Activated CD4-positive, CD25-positive, alpha-beta regulatory T cell (primary cell): ENCODE data around the gene TBCCD1.

Source experiments
- DNase-seq, 4 experiments: peaks; one replicate each; lab custom pipeline; 2025; lab: John Stamatoyannopoulos, UW

TBCCD1 gene, protein sequence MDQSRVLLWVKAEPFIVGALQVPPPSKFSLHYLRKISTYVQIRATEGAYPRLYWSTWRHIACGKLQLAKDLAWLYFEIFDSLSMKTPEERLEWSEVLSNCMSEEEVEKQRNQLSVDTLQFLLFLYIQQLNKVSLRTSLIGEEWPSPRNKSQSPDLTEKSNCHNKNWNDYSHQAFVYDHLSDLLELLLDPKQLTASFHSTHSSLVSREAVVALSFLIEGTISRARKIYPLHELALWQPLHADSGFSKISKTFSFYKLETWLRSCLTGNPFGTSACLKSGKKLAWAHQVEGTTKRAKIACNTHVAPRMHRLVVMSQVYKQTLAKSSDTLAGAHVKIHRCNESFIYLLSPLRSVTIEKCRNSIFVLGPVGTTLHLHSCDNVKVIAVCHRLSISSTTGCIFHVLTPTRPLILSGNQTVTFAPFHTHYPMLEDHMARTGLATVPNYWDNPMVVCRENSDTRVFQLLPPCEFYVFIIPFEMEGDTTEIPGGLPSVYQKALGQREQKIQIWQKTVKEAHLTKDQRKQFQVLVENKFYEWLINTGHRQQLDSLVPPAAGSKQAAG

DNA sequence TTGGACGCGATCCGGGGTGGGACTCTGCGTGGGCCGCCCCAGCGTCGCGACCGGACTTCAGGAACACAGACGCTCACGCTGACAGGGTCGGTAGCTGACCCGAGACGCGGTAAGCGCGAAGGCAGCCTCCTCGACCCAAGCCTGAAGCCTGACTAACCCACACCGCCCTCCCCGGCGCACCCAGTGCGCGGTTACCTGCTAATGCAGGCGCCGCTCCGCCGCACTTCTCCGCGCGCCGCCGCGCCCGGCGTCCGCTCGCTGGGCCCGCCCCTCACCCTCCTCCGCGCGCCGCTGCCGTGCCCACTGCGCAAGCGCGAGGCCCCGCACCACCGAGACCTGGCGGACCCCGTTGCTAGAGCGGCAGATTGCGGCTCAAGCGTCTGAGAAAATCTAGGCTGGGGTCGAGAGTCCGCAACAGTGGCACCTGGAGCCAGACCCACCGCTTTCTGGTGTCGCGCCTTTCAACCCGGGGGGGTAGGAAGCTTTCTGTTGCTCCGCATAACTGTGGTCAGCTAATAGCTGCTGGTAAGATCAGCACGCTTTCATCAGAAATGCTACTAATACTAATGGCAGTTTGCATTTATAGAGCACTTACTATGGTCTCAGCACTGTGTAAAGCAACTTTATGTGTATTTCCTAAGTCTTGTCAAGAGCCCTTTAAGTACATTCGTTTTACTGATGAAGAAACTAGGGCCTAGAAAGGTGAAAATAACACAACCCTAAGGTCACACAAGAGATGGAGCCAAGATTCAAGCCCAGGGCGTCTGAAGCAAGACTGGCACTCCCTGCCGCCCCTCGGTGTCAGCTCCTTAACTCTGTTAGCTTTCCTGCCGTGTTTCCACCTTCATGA lies at the start of gene TBCCD1:
TSS of gene TBCCD1 (minus strand) at position 268 of the 850 bp plus-strand sequence. CDS start 3,010 bp downstream, outside the sequence.
- peak; percentile 89 to 96 (median 90) for DNase-seq

DNA sequence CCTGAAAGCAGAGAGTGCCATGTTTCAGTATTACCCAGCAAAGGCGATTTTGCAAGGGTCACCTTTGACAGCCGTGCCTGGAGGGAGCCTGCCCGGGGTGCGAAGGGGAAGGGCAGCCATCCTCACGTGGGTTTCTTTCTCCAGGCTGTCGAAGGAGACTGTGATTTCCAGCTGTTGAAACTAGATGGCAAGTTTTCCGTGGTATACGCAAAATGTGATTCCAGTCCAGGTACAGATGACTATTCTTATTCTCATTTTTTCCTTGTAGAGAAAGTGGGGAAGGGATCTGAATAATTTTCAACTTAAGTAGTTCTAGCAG lies 49.1 kb upstream of the TBCCD1 start:
- DNase-seq = no peak

DNA sequence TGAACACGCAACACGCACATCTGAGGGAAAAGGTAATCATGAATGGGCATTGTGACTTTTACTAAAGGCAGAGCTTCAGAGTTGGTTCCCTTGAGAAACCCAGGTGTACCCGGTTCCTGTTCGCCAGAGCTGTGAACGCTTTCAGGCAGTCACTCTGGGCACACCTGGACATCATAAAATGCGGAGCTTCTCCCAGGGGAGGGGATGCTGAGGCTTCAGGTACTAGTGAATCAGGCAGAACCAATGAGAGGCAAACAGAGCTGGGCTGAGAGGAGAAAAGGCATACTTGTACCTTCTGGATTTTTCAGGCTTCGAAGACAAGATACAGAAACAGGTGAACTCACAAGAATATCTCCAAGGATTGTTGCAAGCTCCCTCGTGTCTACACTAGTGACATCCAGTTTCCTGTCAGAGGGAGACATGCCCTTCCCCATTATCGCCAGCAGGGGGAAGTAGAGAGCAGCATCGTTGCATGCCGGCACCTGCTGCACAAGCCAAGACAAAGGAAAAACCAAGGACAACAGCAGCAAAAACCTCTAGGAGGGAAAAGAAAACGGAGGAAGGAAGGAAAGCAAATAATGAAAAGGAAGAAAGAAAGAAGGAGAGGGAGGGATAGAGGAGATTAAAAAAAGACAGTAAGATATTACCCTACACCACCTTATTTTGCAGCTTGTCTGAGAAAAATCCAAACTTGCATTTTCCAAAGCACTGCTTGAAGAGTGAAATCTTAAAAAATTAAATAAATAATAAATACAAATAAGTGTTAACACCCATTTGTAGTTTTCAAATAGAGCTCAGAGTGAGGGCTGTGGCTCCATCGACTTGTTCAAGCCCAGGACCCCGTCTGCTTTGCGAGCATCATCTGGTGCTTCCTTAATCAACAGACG lies 47.7 kb upstream of the TBCCD1 start:
- peak; percentile 37 to 63 (median 42) for DNase-seq

DNA sequence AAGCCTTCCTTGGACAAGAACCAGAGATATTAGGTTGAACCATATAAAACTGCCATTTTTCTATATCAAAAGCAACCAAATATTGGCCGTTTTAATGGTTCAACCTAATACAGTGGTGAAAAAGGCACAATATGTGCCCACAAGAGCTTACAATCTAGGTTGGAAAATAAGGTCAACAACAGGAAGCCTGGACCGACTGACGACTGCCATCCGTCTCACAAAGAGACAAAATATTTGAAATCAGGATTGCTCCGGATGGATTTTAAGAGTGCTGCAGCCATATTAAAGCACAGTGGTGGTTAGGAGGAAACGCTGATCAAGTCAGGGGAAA lies 47.1 kb upstream of the TBCCD1 start:
- DNase-seq = no peak

DNA sequence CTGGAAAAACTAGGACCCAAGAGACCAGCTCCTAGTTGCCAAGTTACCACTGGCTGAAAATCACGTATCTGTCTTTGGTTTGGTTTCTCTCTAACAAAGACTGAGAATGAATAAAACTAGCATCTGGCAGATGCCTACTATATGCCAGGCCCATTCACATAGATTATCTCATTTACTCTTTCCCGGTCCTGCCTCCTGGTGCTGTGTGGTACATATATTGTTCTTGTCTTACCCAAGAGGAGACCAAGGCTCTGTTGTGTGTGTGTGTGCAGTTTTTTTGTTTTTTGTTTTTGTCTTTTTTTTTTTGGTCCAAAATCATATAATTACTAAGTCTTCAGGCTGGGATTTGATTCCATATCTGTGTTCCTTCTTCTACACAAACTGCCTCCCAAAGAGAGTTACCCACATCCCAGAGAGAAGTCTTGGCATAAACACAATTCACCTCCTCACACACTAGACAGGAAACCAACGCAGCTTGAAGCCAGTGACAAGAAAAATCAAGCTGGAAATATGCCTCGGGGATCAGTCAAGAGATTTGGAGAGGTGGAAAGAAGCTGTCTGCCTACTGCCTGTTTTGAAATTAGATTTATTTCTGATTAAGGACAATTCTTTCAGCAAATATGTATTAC lies 46.6 kb upstream of the TBCCD1 start:
- no peak for DNase-seq

DNA sequence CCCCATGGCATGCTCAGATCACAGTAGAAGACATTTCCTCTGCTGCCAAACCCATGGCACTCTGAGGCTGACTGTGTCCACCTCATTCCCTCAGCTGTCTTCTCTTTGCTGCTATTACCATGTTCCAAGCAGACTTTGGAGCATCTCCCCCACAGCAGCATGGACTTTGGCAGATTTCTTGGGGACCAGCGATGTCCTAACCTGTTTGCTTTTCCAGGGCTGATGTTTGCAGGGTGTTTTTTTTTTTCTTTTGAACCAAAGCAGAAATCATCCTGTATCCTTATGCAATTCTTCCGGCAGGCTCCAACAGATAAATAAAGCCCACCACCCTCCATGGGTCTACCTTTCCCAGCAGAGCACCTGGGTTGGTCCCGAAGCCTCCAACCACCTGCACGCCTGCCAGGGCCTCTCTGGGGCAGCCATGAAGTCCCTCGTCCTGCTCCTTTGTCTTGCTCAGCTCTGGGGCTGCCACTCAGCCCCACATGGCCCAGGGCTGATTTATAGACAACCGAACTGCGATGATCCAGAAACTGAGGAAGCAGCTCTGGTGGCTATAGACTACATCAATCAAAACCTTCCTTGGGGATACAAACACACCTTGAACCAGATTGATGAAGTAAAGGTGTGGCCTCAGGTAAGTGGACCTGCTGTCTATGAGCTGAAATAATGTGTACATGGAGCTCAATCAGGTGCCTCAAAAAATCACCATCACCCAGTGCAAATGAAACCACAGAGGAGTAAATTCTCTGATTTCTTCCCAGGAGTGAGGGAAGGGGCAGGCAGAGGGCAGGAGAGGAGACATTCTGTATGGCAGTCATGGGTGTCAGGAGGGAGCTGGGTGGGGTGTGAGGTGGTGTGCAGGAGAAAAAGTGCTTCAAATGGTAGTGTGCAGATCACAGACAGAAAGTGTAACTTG lies 45.8 kb upstream of the TBCCD1 start, which contains the start of gene AHSG:
TSS of gene AHSG (plus strand) at position 340 of the 916 bp plus-strand sequence. CDS start at position 422, 82 bp downstream.
- DNase-seq = no peak

DNA sequence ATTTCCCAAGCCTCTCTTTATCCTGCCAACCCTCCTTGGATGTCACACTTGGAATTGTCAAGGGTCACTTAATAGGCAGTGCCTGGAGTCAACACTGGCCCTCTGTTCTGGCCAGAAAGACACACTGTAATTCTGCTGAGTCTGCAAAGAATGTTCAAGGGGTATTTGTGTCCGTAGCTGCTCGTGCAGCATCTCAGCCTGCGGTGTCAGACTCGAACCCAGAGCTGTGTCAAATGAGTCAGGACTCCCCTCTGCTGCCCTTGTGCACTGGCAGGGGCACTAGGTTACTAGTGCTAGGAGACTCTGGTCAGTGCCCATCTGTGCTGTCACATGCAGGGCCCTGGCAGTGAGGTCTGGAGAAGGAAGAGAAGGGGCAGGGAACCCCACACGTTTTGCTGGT lies 44.9 kb upstream of the TBCCD1 start:
- DNase-seq = no peak

DNA sequence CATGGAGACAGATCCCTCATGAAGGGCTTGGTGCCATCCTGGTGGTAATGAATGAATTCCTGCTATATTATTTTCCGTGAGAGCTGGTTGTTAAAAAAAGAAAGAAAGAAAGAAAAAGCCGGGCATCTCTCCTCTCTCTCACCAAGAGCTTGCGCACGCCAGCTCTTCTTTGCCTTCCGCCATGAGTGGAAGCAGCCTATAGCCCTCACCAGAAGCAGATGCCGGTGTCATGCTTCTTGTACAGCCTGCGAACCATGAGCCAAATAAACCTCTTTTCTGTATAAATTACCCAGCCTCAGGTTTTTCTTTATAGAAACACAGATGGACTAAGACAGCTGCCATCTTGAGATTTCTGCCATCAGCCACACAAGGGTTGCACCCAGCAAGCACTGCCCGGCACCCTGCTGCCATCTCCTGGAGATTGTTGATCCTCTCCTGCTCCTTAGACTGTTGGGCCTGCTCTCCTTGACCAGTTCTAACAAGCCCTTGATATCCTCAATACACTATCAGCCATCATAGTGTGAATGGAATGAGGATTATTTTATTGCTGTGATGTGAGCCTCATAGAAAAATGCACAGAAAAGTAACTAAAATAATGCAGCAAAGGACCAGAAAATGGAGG lies 42.2 kb upstream of the TBCCD1 start:
- no peak for DNase-seq

DNA sequence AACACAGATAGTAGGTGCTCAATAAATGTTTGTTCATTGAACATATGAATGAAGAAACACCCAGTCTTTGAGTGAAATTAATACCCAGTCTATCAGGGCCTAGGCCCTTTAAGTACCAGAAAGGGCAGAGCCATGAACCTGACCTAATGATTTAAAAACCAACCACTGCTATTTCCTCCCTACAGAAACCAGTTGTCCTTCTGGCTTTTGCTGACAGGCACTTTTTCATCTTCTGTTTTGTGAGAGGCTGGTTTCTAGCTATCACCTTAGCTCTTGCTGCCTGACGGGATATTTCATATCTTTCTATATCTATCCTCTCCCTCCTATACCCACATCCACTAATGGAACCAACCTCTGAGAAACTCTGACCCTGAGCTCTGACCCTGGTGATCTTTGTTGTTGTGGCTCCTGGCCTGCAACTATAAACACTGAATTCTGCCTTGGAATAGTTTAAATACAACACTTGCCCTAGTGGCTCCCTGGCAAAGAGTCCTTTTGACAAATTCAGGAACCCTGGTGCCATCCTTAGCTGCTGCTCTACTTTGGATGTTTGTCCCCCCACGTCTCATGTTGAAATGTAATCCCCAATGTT lies 41.6 kb upstream of the TBCCD1 start:
- DNase-seq = no peak

DNA sequence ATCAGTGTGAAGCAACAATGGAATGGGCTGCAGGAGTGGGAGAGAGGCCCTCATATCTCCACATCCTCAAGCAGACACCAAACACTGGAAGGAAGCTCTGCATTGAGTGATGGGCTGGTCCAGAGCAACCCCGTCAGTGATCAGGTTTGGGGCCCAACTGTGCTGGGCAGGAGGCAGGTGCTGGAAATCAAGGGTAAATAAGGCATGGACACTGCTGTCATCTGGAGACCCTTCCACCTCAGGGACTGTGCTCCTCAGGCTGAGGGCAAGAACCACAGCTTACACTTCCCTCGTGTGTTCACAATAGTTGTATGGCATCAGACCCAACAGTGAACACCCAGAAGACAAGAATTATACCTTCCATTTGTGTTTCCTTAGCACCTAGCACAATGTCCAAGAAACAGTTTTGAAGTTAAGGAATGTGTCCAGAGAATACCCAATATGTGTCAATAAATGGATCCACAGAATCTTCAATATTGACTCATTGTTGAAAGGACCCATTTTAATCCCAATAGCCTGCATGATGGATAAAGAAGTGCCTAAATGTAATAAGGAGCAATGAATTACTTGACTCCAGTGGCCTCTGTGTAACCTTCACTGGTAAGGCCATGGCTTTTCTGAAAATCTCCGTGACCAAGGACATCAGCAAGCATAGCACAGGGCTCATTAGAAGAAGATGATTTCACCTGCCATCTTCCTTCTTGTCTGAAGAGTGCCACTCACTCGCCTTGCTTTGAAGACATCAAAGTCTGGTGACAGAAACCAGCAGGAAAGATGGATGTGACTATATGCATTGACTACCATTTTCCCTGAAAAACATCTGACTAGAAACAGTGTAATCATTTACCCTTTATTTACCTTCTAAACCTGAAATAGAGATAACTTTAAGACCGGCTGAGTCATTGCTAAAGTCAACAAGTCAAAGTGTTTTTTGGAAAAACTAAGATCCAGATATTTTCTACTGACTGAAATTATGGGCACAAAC lies 38.7 kb upstream of the TBCCD1 start:
- DNase-seq = no peak

DNA sequence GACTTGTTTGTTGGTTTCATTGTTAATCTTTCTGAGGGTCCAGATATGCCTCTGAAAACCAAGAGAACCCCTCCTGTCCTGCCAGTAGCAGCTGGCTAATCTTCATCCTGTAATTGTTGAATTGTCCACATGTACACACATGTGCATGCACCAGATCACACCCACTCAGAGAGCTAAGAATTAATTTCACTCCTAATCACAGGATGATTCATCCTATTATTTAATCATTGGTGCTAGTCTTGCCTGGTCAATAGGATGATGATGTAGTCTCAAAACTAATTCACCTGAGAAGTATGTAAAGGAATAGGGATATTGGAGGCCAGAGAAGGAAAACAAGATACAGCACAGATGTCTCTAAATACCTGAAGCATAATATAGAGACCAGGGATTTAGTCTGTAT lies 37.9 kb upstream of the TBCCD1 start:
- DNase-seq = no peak

DNA sequence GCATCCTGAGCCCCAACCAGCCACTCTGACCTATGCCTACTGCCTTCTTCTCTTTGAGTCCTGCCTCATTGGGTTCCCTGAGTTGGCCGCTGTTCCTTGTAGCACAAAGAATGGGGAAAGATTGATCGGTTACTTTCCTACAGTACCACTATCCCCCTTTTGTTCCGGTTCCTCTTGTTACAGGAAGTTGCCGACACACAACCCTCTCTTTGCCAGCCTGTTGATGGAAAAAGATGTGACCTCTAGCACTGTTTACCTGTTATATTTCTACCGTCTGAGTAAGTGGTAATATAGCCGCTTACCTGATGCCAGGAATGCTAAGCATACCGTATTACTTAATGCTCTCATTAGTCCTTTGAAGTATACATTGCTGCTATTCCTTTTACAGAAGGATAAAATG lies 36.0 kb upstream of the TBCCD1 start:
- no peak for DNase-seq

DNA sequence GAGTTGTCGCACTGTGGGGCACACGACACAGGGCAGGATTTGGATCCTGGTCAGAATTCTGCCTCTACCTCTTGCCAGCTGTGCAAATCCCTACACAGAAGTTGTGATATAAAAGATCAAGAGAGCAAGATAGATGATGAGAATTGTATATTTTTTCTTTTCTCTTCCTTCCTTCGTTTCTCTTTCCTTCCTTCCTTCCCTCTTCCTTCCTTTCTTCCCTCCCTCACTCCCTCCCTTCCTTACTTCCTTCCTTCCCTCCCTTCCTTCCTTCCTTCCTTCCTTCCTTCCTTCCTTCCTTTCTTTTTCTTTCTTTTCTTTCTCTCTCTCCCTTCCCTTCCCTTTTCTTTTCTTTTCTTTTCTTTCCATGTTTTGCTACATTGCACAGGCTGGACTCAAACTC lies 33.8 kb upstream of the TBCCD1 start:
- DNase-seq = no peak

DNA sequence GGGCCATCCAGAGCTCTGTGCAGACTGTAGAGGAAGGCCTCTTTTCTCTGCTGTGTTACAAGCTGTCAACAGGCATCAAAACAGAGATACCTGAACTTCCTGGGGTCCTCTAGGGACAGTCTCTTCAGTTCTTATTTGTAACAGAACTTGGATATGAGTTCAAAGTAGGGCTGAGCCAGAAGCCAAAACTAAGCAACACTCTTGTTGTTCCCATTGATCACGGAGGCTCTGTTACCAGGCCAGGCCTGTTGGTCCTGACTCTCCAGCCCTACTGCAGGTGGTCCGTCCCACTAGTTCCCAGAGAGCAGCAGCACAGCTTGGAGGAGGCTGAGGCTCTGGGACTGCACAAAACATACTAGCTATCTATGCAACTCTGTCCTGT lies 32.6 kb upstream of the TBCCD1 start:
- no peak for DNase-seq

DNA sequence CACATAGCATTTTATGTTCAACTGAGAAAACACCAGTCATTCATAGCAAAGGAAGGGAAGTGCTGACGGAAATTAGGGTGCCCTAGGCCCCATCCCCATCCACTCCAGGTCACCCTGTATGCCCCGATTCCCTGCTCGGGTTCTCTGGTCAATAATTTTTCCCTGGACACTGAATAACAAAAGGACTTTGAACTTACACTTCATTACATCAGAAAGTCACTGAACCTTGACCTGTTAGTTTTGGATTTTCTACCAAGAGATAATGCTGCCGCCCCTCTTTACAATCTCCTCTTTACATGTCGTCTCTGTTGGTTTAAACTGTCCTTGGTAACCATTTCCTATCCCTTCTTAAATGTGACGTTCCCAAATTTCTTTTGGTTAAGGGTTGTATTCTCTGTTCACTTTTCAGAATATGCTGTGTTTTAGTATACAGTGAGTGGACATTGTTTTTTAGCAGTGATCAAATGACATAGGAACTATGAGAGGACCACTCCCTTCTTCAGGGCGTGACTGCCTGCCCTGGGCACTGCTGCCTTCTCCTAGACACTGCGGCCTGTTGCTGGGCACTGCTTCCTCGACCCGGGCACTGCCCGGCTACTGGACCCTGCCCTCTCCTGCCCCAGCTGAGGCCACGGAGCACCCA lies 32.1 kb upstream of the TBCCD1 start:
- no peak for DNase-seq

DNA sequence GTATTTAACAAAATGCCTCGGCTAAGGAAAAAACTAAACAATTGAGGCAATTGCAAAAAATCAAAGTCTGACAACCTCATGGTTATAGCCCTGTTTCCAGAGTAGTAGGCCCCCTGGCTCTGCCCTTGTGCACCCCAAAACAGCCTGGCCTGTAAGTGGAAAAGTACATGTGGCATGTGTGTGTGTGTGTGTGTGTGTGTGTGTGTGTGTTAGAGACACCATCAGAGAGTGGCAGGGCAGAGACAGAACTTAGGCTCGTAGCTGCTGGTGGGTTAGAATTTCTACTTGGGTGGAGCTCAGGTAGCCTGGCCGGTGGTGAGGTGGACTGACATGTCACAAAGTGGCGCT lies 31.6 kb upstream of the TBCCD1 start:
- DNase-seq = no peak

DNA sequence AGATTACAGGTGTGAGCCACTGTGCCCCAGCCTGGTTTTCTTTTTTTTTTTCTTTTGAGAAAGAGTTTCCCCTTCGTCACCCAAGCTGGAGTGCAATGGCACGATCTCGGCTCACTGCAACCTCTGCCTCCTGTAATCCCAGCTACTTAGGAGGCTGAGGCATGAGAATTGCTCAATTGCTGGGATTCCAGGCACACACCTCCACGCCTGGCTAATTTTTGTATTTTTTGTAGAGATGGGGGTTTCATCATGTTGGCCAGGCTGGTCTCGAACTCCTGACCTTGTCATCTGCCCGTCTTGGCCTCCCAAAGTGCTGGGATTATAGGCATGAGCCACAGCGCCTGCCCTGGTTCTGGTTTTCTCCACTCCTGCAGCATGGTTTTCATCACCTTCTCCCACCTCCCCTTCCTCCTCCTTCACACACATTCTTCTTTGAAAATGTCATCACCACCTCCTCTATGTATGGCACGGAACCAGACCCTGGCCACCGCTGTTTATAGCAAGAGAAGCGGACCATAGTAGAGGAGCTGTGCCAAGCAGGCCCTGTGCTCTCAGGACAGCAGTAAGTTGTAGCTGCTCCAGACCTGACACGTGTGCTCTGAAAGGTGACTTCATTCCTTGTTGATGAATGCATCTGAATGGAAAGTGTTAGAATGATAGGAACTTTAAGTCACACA lies 31.1 kb upstream of the TBCCD1 start:
- no peak for DNase-seq
